Kidney (tissue), 14 donors: Measurements from ENCODE around the gene PYHIN1. TPM values are rescaled to one million over a fixed set of nuclear protein-coding genes. Genes with fewer than 3 reads are reported as not detected.

ENCODE experiments used
- DNase-seq, 5 donors: peaks; one replicate each; pipeline ENCODE4 v3.0.0-alpha.2; 2013 to 2020
- FAIRE-seq: peaks from 2 replicates; lab custom pipeline; 2012; peaks lifted over from hg19 to GRCh38; lab: Jason Lieb, UNC
- H3K27ac ChIP-seq, 2 donors: one replicate each; pipeline ENCODE4 v1.7.0; 2013; ENCODE audit warnings: low read depth in 2 of 2, low read length in 2 of 2, inconsistent platforms in 1 of 2
- H3K27me3 ChIP-seq: one replicate; pipeline ENCODE4 v1.7.1; 2013; ENCODE audit warnings: low read length, inconsistent platforms; ENCODE audit not compliant: control insufficient read depth, insufficient read depth
- H3K36me3 ChIP-seq, 3 donors: one replicate each; pipeline versions ENCODE4 v1.7.0 to v1.7.1; 2013; ENCODE audit warnings: low read length in 3 of 3, control low read depth in 1 of 3, inconsistent platforms in 1 of 3; ENCODE audit not compliant: insufficient read depth in 3 of 3, control insufficient read depth in 2 of 3
- H3K4me1 ChIP-seq, 3 donors: one replicate each; pipeline versions ENCODE4 v1.7.0 to v1.7.1; 2013; ENCODE audit warnings: low read length in 3 of 3, inconsistent platforms in 1 of 3, low read depth in 1 of 3; ENCODE audit not compliant: control insufficient read depth in 2 of 3, insufficient read depth in 2 of 3
- H3K4me3 ChIP-seq, 3 donors: one replicate each; pipeline versions ENCODE4 v1.7.0 to v1.8.1; 2013; ENCODE audit warnings: low read length in 3 of 3, control low read depth in 1 of 3, inconsistent platforms in 1 of 3
- H3K9ac ChIP-seq, 3 donors: one replicate each; pipeline versions ENCODE4 v1.7.0 to v1.7.1; 2013; ENCODE audit warnings: low read length in 3 of 3, control low read depth in 1 of 3, inconsistent platforms in 1 of 3
- H3K9me3 ChIP-seq, 3 donors: one replicate each; pipeline versions ENCODE4 v1.7.0 to v1.7.1; 2013; ENCODE audit warnings: low read length in 3 of 3, control low read depth in 1 of 3, inconsistent platforms in 1 of 3; ENCODE audit not compliant: control insufficient read depth in 2 of 3, insufficient read depth in 1 of 3
- CTCF ChIP-seq: IDR thresholded peaks from 3 replicates; pipeline ENCODE4 v1.5.1; 2012; ENCODE audit warnings: mild to moderate bottlenecking, moderate library complexity, borderline replicate concordance; ENCODE audit not compliant: insufficient read depth; ENCODE audit errors: extremely low read depth
- intact Hi-C: fragments of 100-400 bp; cut with DNase I; formaldehyde crosslinking; loops from one replicate; pipeline ENCODE4 v1.11.1; 2022
- polyA plus RNA-seq: library from polyadenylated mRNA; stranded (reverse); fragments of 350-450 nt; fragmentation: Illumina TruSeq; extraction: RNeasy Lipid Tissue Mini Kit (QIAGEN cat#74804); gene quantifications from one replicate; pipeline ENCODE4 v1.2.3, GENCODE V29; 2014; ENCODE audit warnings: low read depth, low replicate concordance; ENCODE audit not compliant: insufficient read depth
- total RNA-seq: library from RNA; stranded (reverse); fragmentation: NEBNext Ultra II Directional; extraction: Animal tissue kit (Norgen Biotek cat#: 25700); gene quantifications from one replicate; pipeline ENCODE4 v1.2.1, GENCODE V29; 2021
- donor health status: control.
- donor health status: control.
- donor health status: control.
- donor health status: control.
- donor health status: control.
- donor health status: DM: yes; HTN: yes; CAD: no.
- donor health status: Normal renal cell carcinoma (clear cell type).

The PYHIN1 gene
- total and polyA plus RNA-seq, 2 donors from 2014 or later, result 0.30 to 3.9 TPM

- DNase-seq, result no peak
- H3K4me1 ChIP-seq, result peaks cover 0 to 2% (median 0%) of the 10 kb centered on the region in 3 donors
- H3K9me3 ChIP-seq, result no peaks in the 10 kb centered on the region
- TF ChIP-seq CTCF, result no peak
- no peaks in the 10 kb centered on the region for H3K27me3 ChIP-seq
- no peak overlapping the region for H3K27ac ChIP-seq
- intact Hi-C loops, result no loop called here
- H3K36me3 ChIP-seq, result no peaks in the 10 kb centered on the region
- no peak for FAIRE-seq
- H3K4me3 ChIP-seq, result no peak overlapping the region
- H3K9ac ChIP-seq, result no peak overlapping the region
These were observed 76.4 kb downstream of the PYHIN1 start for GRCh38 chr1:159007726-159008125.

GRCh38 chr1:159008744-159009188 lies 77.4 kb downstream of the PYHIN1 start:
- TF ChIP-seq CTCF, result no peak
- Histone ChIP-seq H3K9ac (no peak overlapping the region), H3K27ac (peak overlapping the region in 1 of 2 donors; percentile 82), H3K9me3 (no peaks in the 10 kb centered on the region), H3K36me3 (no peaks in the 10 kb centered on the region), H3K4me1 (peaks cover 0 to 2% (median 0%) of the 10 kb centered on the region in 3 donors), H3K4me3 (no peak overlapping the region), H3K27me3 (no peaks in the 10 kb centered on the region)
- intact Hi-C loops, result no loop called here
- FAIRE-seq (no peak), DNase-seq (no peak)

- DNase-seq (peak in 1 of 5 donors; percentile 5), FAIRE-seq (no peak)
- TF ChIP-seq CTCF, result no peak
- no peaks in the 10 kb centered on the region for H3K27me3 ChIP-seq
- H3K9ac ChIP-seq, result peak overlapping the region in 2 of 3 donors; percentile 84 to 85
- H3K9me3 ChIP-seq, result no peaks in the 10 kb centered on the region
- H3K27ac ChIP-seq, result peak overlapping the region; percentile 40 to 82
- peak overlapping the region; percentile 57 to 83 (median 82) for H3K4me3 ChIP-seq
- no peaks in the 10 kb centered on the region for H3K36me3 ChIP-seq
- intact Hi-C loops, result no loop called here
- peaks cover 0 to 2% (median 0%) of the 10 kb centered on the region in 3 donors for H3K4me1 ChIP-seq
These were observed 77.9 kb downstream of the PYHIN1 start for GRCh38 chr1:159009287-159009686.
